Measurements from ENCODE around the gene CEP104. TPM values are rescaled to one million over a fixed set of nuclear protein-coding genes. Genes with fewer than 3 reads are reported as not detected.

The CEP104 gene
- total and polyA plus RNA-seq, 9 of the 15 experiments (the other 6 are each of a cell fraction or from before 2014, with no cell fraction given), result 11.2 to 63.4 (median 42.6) TPM

GRCh38 chr1:3869751-3870301 lies 12.8 kb upstream of the CEP104 start (continued):
- TF ChIP-seq ZNF592 (IDR thresholded peaks at IDR 0.05), result no peak
- TF ChIP-seq PCBP2 (IDR thresholded peaks at IDR 0.05; ENCODE audit: low read depth, low read length, poor library complexity, severe bottlenecking), result no peak
- no peak for TF ChIP-seq ZNF121 (CRISPR knock-in tag; conservative IDR thresholded peaks at IDR 0.05)
- TF ChIP-seq ZNF232 (CRISPR knock-in tag; IDR thresholded peaks at IDR 0.05), result no peak
- TF ChIP-seq ZNF436 (CRISPR knock-in tag; IDR thresholded peaks at IDR 0.05), result no peak
- no peak for TF ChIP-seq ZNF668 (CRISPR knock-in tag; IDR thresholded peaks at IDR 0.05)
- no peak for TF ChIP-seq ATF1 (CRISPR knock-in tag; IDR thresholded peaks at IDR 0.05)
- TF ChIP-seq ATF1 (tag; IDR thresholded peaks at IDR 0.05), result peak; percentile 30; the same call in 1 of the 2 replicates
- no peak for TF ChIP-seq ZC3H11A (IDR thresholded peaks at IDR 0.05; ENCODE audit: low read depth, low read length)
- no peak for TF ChIP-seq ELF2 (CRISPR knock-in tag; IDR thresholded peaks at IDR 0.05)
- no peak for TF ChIP-seq FOXJ3 (CRISPR knock-in tag; IDR thresholded peaks at IDR 0.05)
- no peak for TF ChIP-seq FOXO4 (CRISPR knock-in tag; IDR thresholded peaks at IDR 0.05)
- no peak for TF ChIP-seq TBP (optimal IDR thresholded peaks at IDR 0.05; ENCODE audit: low read depth, low read length)
- no peak for TF ChIP-seq RBM22 (IDR thresholded peaks at IDR 0.05; ENCODE audit: low read depth, low read length, poor library complexity, severe bottlenecking)
- TF ChIP-seq ZNF318 (IDR thresholded peaks at IDR 0.05; ENCODE audit: borderline replicate concordance in 1 of 2, low read depth in 1 of 2), result no peak
- TF ChIP-seq NCOA6 (IDR thresholded peaks at IDR 0.05), result no peak
